ENCODE measurements around the gene VIM.
"Not testable (repeated sequence)": the region's sequence is repeated elsewhere in the genome, so short reads cannot be mapped to it uniquely, and the experiment has no call there.

VIM gene

GRCh38 chr10:17233286-17233991 is 5.4 kb downstream of the VIM start:
- peak; percentile 58 for DNase-seq

GRCh38 chr10:17234431-17234945 is 6.4 kb downstream of the VIM start:
- no peak for DNase-seq

- DNase-seq = peak; percentile 54
Observed at GRCh38 chr10:17235136-17235535, 7.1 kb downstream of the VIM start.

GRCh38 chr10:17236468-17237148 is 8.6 kb downstream of the VIM start:
- no peak for DNase-seq

GRCh38 chr10:17237149-17237527 is 9.1 kb downstream of the VIM start:
- no peak for DNase-seq

GRCh38 chr10:17237915-17238444 is 9.9 kb downstream of the VIM start:
- peak; percentile 70 for DNase-seq

GRCh38 chr10:17238445-17239291 is 10.6 kb downstream of the VIM start:
- DNase-seq = peak; percentile 89

- DNase-seq = no peak
Observed at GRCh38 chr10:17239345-17240085, 11.5 kb downstream of the VIM start.

- DNase-seq = no peak
Observed at GRCh38 chr10:17240096-17240495, 12.1 kb downstream of the VIM start.

GRCh38 chr10:17240616-17241015 is 12.6 kb downstream of the VIM start:
- no peak for DNase-seq

GRCh38 chr10:17241611-17242333 is 13.7 kb downstream of the VIM start:
- no peak for DNase-seq

GRCh38 chr10:17244700-17245365 is 16.8 kb downstream of the VIM start:
- no peak for DNase-seq

GRCh38 chr10:17247210-17247609 is 19.2 kb downstream of the VIM start:
- DNase-seq = no peak

GRCh38 chr10:17248964-17249363 is 20.9 kb downstream of the VIM start:
- no peak for DNase-seq

GRCh38 chr10:17249820-17250219 is 21.8 kb downstream of the VIM start:
- DNase-seq = peak; percentile 44

- no peak for DNase-seq
Observed at GRCh38 chr10:17250736-17251135, 22.7 kb downstream of the VIM start.

- DNase-seq = not testable (repeated sequence)
Observed at GRCh38 chr10:17254543-17255050, 26.6 kb downstream of the VIM start.

GRCh38 chr10:17255512-17255911 is 27.5 kb downstream of the VIM start:
- DNase-seq = no peak

- DNase-seq = peak; percentile 40
Observed at GRCh38 chr10:17256051-17256450, 28.0 kb downstream of the VIM start.

GRCh38 chr10:17256627-17257026 is 28.6 kb downstream of the VIM start:
- DNase-seq = peak; percentile 43
